Progenitor cell of endocrine pancreas (in vitro differentiated cells): ENCODE measurements around the gene ARHGAP8. TPM values are rescaled to one million over a fixed set of nuclear protein-coding genes. Genes with fewer than 3 reads are reported as not detected.
"Not testable (repeated sequence)": the region's sequence is repeated elsewhere in the genome, so short reads cannot be mapped to it uniquely, and the experiment has no call there.

Experiments used
- DNase-seq: peaks from one replicate; pipeline ENCODE4 v3.0.0; 2021; ENCODE audit warnings: low spot score; ENCODE audit not compliant: unreplicated experiment
- H3K27ac Mint-ChIP-seq: 2 replicates; pipeline ENCODE4 v1.8.0; 2021; ENCODE audit warnings: mild to moderate bottlenecking, moderate library complexity, mixed read lengths
- H3K27me3 Mint-ChIP-seq: 2 replicates; pipeline ENCODE4 v1.8.0; 2021; ENCODE audit warnings: mixed read lengths
- H3K36me3 Mint-ChIP-seq: 2 replicates; pipeline ENCODE4 v1.8.0; 2022; ENCODE audit warnings: mixed read lengths; ENCODE audit not compliant: insufficient read depth
- H3K4me1 Mint-ChIP-seq: 2 replicates; pipeline ENCODE4 v1.8.0; 2021; ENCODE audit warnings: low read depth, mixed read lengths
- H3K4me3 Mint-ChIP-seq: 2 replicates; pipeline ENCODE4 v1.8.0; 2021; ENCODE audit warnings: low read depth, mild to moderate bottlenecking, moderate library complexity, mixed read lengths
- H3K9me3 Mint-ChIP-seq: 2 replicates; pipeline ENCODE4 v1.8.0; 2021; ENCODE audit warnings: low read depth, mixed read lengths
- total RNA-seq: library from RNA; stranded (reverse); gene quantifications from 2 replicates; pipeline ENCODE4 v1.2.1, GENCODE V29; 2021
- TF ChIP-seq, protein P1 (sequence below): fragments of 200-600 bp; sonication (generic); IDR thresholded peaks from one replicate; pipeline ENCODE4 v1.5.0; 2021; ENCODE audit warnings: antibody characterized with exemption, mild to moderate bottlenecking; ENCODE audit not compliant: unreplicated experiment

ARHGAP8 gene
- total RNA-seq, 1 donor from 2014 or later, result 100 TPM

DNA sequence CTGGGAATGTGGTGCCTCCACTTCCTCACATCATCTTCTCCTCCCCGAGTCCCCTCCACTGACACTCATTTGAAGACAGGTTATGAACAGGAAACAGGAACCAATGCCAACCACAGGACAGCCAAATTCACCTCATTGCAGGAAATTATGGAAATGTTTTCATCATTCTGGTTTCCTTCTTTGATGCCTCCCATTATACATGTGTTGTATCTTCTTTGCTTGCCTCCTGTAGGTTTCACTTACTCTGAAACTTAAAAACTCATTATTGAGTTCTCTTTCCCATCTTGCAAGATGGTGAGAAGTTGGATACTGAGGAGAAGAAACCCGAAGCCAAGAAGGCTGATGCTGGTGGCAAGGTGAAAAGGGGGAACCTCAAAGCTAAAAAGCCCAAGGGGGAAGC, 148.9 kb downstream of the ARHGAP8 start:
- Mint-ChIP-seq H3K27me3 (no peaks in the 10 kb centered on the region), H3K9me3 (peaks cover 17% of the 10 kb centered on the region), H3K4me3 (no peak overlapping the region), H3K4me1 (no peaks in the 10 kb centered on the region), H3K27ac (no peak overlapping the region), H3K36me3 (peaks cover 44% of the 10 kb centered on the region)
- DNase-seq, result no peak
- TF ChIP-seq, protein P1, sequence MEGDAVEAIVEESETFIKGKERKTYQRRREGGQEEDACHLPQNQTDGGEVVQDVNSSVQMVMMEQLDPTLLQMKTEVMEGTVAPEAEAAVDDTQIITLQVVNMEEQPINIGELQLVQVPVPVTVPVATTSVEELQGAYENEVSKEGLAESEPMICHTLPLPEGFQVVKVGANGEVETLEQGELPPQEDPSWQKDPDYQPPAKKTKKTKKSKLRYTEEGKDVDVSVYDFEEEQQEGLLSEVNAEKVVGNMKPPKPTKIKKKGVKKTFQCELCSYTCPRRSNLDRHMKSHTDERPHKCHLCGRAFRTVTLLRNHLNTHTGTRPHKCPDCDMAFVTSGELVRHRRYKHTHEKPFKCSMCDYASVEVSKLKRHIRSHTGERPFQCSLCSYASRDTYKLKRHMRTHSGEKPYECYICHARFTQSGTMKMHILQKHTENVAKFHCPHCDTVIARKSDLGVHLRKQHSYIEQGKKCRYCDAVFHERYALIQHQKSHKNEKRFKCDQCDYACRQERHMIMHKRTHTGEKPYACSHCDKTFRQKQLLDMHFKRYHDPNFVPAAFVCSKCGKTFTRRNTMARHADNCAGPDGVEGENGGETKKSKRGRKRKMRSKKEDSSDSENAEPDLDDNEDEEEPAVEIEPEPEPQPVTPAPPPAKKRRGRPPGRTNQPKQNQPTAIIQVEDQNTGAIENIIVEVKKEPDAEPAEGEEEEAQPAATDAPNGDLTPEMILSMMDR, result no peak

DNA sequence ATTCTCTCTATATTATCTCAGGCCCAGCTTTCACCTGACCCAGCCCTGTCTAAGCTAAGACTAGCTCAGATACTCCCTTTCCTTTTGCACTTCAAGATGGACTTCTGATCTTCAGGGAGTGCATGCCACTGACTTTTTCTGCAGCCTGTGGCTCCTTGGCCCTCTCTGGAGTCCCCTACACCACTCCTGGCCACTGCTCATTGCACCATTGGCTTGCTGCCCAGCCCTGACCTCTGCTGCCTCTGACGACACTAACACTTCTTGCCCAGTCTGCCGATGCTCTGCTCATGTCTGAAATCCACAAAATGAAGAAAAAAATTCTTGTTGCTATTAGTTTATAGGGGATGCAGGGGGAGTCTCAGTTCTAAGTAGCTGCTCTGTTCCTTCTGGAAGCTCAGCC, 150.8 kb downstream of the ARHGAP8 start:
- not testable (repeated sequence) for H3K4me1 Mint-ChIP-seq, DNase-seq, H3K27me3 Mint-ChIP-seq, H3K4me3 Mint-ChIP-seq, H3K27ac Mint-ChIP-seq
- H3K36me3 Mint-ChIP-seq, result peaks cover 50% of the 10 kb centered on the region
- H3K9me3 Mint-ChIP-seq, result peaks cover 17% of the 10 kb centered on the region

DNA sequence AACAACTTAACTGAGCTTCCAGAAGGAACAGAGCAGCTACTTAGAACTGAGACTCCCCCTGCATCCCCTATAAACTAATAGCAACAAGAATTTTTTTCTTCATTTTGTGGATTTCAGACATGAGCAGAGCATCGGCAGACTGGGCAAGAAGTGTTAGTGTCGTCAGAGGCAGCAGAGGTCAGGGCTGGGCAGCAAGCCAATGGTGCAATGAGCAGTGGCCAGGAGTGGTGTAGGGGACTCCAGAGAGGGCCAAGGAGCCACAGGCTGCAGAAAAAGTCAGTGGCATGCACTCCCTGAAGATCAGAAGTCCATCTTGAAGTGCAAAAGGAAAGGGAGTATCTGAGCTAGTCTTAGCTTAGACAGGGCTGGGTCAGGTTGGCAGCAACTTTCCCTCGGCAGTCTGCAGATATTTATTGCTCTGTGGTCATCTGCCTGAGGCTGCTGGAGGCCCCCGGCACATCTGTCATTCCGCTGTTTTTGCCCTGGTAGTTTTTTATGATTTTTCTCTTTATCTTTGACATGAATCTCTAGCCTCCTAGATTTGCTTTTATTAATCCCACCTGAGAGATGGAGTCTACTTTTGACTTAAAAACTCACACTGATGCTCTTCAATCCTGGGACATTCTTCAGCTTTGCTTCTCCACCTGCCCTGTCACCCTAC, 152.2 kb downstream of the ARHGAP8 start:
- H3K9me3 Mint-ChIP-seq, result peaks cover 17% of the 10 kb centered on the region
- H3K4me1 Mint-ChIP-seq, DNase-seq, H3K27me3 Mint-ChIP-seq, H3K27ac Mint-ChIP-seq, H3K4me3 Mint-ChIP-seq: not testable (repeated sequence)
- H3K36me3 Mint-ChIP-seq, result peaks cover 52% of the 10 kb centered on the region

DNA sequence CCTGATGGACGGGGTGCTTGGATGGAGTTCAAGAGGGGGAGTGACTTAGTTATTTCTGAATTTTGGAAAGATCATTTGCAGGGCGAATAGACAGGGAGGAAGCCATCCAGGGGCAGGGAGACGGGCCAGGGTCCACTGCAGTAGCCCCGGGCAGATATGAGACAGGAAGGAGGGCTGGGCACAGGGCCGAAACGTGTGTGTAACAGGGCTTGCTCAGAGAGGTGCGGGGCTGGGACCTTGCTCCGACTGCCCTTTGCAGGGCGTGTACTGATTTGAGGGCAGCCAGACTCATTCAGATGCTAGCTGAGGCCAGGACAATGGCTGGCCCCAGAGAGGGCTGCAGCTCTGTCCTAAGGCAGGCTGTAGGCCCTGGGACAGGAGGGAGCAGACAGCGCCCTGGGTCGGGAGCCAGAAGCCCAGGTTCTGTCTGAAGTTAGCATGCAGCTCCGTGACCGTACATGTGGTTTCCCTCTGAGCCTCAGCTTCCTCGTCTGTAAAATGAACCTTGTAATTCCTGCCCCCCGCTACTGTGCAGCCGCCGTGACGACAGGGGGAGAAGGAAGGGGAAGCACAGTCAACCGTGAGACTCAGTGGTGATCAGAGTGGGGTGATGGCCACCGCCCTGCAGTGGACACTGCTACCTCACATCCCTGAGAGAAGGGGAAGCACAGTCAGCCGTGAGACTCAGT, 154.0 kb downstream of the ARHGAP8 start:
- no peak overlapping the region for H3K27ac Mint-ChIP-seq

DNA sequence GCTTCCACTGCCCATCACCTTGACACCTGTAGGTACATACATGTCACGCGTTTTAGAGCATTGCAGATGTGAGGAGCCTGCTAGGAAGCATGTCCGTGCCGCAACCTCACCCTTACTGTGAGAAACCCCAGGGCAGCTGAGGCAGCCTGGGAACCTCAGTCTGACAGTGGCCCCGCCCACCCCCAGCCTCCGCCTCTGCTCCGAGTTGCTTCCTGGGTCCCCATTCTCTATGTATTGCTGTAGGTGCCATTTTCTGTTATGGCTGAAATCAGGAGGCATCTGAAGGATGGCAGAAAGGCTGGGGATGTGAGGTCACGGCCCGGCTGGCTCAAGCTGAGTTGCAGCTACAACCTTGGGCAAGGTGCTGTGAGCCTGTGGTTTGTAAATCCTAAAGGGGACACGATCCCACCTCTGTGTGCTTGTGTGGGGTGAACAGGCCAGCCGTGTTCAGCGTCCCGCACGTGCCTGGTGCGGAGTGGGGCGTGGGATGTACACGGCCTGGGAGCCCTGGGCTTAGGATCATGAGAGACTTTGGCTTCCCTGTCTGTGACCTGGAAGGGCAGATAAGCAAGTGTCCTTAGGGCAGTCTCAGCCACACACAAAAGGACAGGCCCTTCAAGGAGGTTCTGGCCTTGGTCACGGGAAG, 154.7 kb downstream of the ARHGAP8 start:
- Mint-ChIP-seq H3K4me3 (no peak overlapping the region), H3K4me1 (no peaks in the 10 kb centered on the region), H3K27ac (no peak overlapping the region), H3K9me3 (peaks cover 21% of the 10 kb centered on the region), H3K27me3 (no peaks in the 10 kb centered on the region), H3K36me3 (peaks cover 54% of the 10 kb centered on the region)
- DNase-seq, result no peak
- TF ChIP-seq, protein P1, result no peak

More for the DNA sequence above, 154.0 kb downstream of the ARHGAP8 start:
- TF ChIP-seq, protein P1, result no peak
- Mint-ChIP-seq H3K9me3 (peaks cover 22% of the 10 kb centered on the region), H3K4me3 (no peak overlapping the region), H3K27me3 (no peaks in the 10 kb centered on the region), H3K4me1 (no peaks in the 10 kb centered on the region), H3K36me3 (peaks cover 55% of the 10 kb centered on the region)
- no peak for DNase-seq
